Kidney (tissue), 14 donors: Measurements from ENCODE around the gene CA6. TPM values are rescaled to one million over a fixed set of nuclear protein-coding genes. Genes with fewer than 3 reads are reported as not detected.

ENCODE experiments used
- DNase-seq, 5 donors: peaks; one replicate each; pipeline ENCODE4 v3.0.0-alpha.2; 2013 to 2020
- FAIRE-seq: peaks from 2 replicates; lab custom pipeline; 2012; peaks lifted over from hg19 to GRCh38; lab: Jason Lieb, UNC
- H3K27ac ChIP-seq, 2 donors: one replicate each; pipeline ENCODE4 v1.7.0; 2013; ENCODE audit warnings: low read depth in 2 of 2, low read length in 2 of 2, inconsistent platforms in 1 of 2
- H3K27me3 ChIP-seq: one replicate; pipeline ENCODE4 v1.7.1; 2013; ENCODE audit warnings: low read length, inconsistent platforms; ENCODE audit not compliant: control insufficient read depth, insufficient read depth
- H3K36me3 ChIP-seq, 3 donors: one replicate each; pipeline versions ENCODE4 v1.7.0 to v1.7.1; 2013; ENCODE audit warnings: low read length in 3 of 3, control low read depth in 1 of 3, inconsistent platforms in 1 of 3; ENCODE audit not compliant: insufficient read depth in 3 of 3, control insufficient read depth in 2 of 3
- H3K4me1 ChIP-seq, 3 donors: one replicate each; pipeline versions ENCODE4 v1.7.0 to v1.7.1; 2013; ENCODE audit warnings: low read length in 3 of 3, inconsistent platforms in 1 of 3, low read depth in 1 of 3; ENCODE audit not compliant: control insufficient read depth in 2 of 3, insufficient read depth in 2 of 3
- H3K4me3 ChIP-seq, 3 donors: one replicate each; pipeline versions ENCODE4 v1.7.0 to v1.8.1; 2013; ENCODE audit warnings: low read length in 3 of 3, control low read depth in 1 of 3, inconsistent platforms in 1 of 3
- H3K9ac ChIP-seq, 3 donors: one replicate each; pipeline versions ENCODE4 v1.7.0 to v1.7.1; 2013; ENCODE audit warnings: low read length in 3 of 3, control low read depth in 1 of 3, inconsistent platforms in 1 of 3
- H3K9me3 ChIP-seq, 3 donors: one replicate each; pipeline versions ENCODE4 v1.7.0 to v1.7.1; 2013; ENCODE audit warnings: low read length in 3 of 3, control low read depth in 1 of 3, inconsistent platforms in 1 of 3; ENCODE audit not compliant: control insufficient read depth in 2 of 3, insufficient read depth in 1 of 3
- intact Hi-C: fragments of 100-400 bp; cut with DNase I; formaldehyde crosslinking; loops from one replicate; pipeline ENCODE4 v1.11.1; 2022
- polyA plus RNA-seq: library from polyadenylated mRNA; stranded (reverse); fragments of 350-450 nt; fragmentation: Illumina TruSeq; extraction: RNeasy Lipid Tissue Mini Kit (QIAGEN cat#74804); gene quantifications from one replicate; pipeline ENCODE4 v1.2.3, GENCODE V29; 2014; ENCODE audit warnings: low read depth, low replicate concordance; ENCODE audit not compliant: insufficient read depth
- total RNA-seq: library from RNA; stranded (reverse); fragmentation: NEBNext Ultra II Directional; extraction: Animal tissue kit (Norgen Biotek cat#: 25700); gene quantifications from one replicate; pipeline ENCODE4 v1.2.1, GENCODE V29; 2021
- TF ChIP-seq, protein P1 (sequence below): IDR thresholded peaks from 3 replicates; pipeline ENCODE4 v1.5.1; 2012; ENCODE audit warnings: mild to moderate bottlenecking, moderate library complexity, borderline replicate concordance; ENCODE audit not compliant: insufficient read depth; ENCODE audit errors: extremely low read depth
- donor health status: control.
- donor health status: control.
- donor health status: control.
- donor health status: control.
- donor health status: control.
- donor health status: DM: yes; HTN: yes; CAD: no.
- donor health status: Normal renal cell carcinoma (clear cell type).

CA6 gene
- total and polyA plus RNA-seq, 2 donors from 2014 or later: not detected

DNA sequence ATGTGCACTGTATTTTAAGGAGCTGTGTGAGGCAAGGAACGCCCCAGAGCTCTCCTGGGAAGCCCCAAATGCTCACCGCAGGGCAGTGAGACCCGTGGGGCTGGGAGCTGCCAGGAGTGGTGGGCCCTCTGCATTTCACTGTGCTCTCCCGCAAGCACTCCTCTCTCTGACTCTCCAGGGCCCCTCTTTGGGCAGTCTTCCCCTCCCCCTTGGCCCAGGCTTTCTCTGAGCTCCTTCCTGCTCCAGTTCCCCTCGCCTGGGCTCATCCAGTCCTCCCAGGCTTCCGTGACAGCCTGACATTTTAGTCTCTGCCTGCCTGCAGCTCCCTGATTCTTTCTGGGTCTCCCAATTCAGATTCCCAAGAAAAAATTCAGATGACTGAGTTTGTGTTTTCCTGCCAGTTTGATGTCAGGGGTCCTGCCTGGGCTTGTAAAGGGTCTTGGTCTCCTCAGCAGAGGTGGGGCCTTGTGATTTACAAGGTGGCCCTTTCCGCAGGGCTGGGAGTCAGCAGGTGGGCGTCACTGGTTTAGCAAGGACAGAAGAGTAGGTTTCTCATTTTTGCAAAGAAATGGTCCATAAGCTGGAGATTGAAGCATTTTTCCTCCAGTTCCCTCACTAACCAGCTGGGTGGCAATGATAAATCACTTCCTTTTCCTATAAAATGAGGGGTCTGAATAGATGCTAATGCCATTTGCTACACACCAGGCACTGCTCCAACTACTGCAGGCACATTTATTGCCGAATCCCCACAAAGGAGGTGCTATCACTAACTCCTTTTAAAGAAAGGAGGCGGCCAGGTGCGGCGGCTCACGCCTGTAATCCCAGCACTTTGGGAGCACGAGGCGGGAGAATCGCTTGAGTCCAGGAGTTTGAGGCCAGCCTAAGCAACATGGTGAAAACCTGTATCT is 1.9 kb upstream of the CA6 start:
- FAIRE-seq: no peak
- intact Hi-C loops: no loop called here
- TF ChIP-seq, protein P1, sequence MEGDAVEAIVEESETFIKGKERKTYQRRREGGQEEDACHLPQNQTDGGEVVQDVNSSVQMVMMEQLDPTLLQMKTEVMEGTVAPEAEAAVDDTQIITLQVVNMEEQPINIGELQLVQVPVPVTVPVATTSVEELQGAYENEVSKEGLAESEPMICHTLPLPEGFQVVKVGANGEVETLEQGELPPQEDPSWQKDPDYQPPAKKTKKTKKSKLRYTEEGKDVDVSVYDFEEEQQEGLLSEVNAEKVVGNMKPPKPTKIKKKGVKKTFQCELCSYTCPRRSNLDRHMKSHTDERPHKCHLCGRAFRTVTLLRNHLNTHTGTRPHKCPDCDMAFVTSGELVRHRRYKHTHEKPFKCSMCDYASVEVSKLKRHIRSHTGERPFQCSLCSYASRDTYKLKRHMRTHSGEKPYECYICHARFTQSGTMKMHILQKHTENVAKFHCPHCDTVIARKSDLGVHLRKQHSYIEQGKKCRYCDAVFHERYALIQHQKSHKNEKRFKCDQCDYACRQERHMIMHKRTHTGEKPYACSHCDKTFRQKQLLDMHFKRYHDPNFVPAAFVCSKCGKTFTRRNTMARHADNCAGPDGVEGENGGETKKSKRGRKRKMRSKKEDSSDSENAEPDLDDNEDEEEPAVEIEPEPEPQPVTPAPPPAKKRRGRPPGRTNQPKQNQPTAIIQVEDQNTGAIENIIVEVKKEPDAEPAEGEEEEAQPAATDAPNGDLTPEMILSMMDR: no peak

DNA sequence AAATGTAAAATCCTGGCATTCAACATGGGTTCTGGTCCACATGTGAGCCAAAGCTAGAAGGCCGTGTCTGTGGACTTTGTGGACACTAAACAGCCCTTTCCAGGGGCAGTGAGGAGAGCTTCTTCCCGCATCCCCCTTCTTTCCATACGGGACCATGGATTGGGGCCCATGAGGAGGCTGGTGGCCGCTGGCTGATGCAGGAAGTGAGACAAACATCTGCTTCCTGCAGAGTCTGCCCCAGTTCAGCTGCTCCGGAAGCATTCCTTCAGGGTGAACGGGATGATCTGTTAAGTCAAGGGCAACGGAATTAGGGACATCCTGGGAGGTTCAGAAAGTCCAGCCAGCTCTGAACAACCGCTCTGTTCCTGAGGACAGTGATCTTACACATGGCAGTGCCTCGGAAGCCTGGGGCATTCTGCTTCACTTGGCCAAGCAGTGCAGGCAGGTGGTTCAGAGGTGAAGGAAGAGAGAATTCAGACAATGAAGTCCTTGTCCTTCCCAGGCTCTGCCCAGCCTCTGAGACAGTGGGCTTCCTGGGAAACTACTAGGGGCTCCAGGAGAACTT is 1.5 kb downstream of the CA6 start:
- H3K27ac ChIP-seq: no peak overlapping the region

More for the DNA sequence above, 1.9 kb upstream of the CA6 start:
- H3K4me1 ChIP-seq: no peaks in the 10 kb centered on the region
- no peak overlapping the region for H3K27ac ChIP-seq
- H3K9ac ChIP-seq: no peak overlapping the region
- no peak overlapping the region for H3K4me3 ChIP-seq
- no peaks in the 10 kb centered on the region for H3K27me3 ChIP-seq
- H3K9me3 ChIP-seq: no peaks in the 10 kb centered on the region
- no peaks in the 10 kb centered on the region for H3K36me3 ChIP-seq
- DNase-seq: peak in 4 of 5 donors; percentile 56 to 72 (median 60)

DNA sequence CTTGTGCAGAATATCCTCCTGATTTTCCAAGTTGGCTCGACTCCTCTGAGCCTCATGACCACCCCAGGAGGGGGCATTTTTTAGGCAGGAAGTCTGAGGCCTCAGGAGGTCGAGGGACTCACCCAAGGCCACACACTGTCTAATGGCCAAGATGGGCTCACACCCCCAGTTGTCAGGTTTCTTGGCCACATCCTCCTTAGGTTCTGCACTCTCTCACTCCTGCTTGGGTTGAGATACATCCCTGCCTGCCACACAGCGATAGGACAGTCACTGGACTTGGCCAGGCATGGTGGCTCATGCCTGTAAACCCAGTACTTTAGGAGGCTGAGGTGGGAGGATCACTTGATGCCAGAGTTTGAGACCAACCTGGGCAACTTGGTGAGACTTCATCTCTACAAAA is 4.6 kb downstream of the CA6 start:
- no peaks in the 10 kb centered on the region for H3K36me3 ChIP-seq
- intact Hi-C loops: no loop called here
- TF ChIP-seq, protein P1: no peak
- H3K9ac ChIP-seq: no peak overlapping the region
- FAIRE-seq: no peak
- no peaks in the 10 kb centered on the region for H3K27me3 ChIP-seq
- no peaks in the 10 kb centered on the region for H3K9me3 ChIP-seq
- DNase-seq: no peak
- H3K4me1 ChIP-seq: no peaks in the 10 kb centered on the region
- H3K27ac ChIP-seq: no peak overlapping the region
- no peak overlapping the region for H3K4me3 ChIP-seq

More for the DNA sequence above, 1.5 kb downstream of the CA6 start:
- Histone ChIP-seq H3K9me3 (no peaks in the 10 kb centered on the region), H3K27me3 (no peaks in the 10 kb centered on the region), H3K9ac (no peak overlapping the region), H3K4me3 (no peak overlapping the region), H3K36me3 (no peaks in the 10 kb centered on the region), H3K4me1 (no peaks in the 10 kb centered on the region)
- intact Hi-C loops: no loop called here
- FAIRE-seq (no peak), DNase-seq (peak in 4 of 5 donors; percentile 12 to 52 (median 22))
- TF ChIP-seq, protein P1: no peak
